Measurements from ENCODE around the gene PRG3.

DNA sequence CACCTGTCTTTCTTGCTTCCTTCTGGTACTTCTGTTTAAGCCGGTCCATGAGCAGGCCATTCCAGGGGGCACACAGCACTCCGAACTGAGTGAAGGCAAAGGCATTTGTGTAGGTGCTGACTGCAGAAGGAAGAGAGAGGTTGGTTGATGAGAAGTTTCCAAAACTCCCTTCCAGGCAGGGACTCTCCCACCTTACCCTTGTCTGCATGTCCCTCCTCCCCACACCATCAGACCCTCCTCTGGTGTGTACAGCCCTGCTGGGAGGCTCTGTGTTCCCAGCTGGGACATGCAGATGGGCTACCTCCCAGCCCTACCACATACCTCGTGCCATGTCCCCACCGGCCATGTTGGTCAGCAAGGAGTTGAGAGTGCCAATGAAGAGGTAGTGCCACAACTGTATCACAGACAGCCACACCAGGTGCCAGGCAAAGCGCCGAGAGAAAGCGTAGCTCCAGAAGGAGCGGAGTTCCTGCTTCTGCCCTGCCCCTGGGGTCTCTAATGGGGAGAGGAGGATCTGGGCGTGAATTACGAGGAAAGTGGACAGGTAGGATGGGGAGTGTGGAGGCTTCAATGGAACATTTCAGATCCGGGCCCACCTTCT lies 33.8 kb upstream of the PRG3 start:
- TF ChIP-seq CREB1 (IDR thresholded peaks at IDR 0.05), result no peak
- TF ChIP-seq CREB1 (CRISPR knock-in tag; IDR thresholded peaks at IDR 0.05), result no peak
- TF ChIP-seq, protein P1, sequence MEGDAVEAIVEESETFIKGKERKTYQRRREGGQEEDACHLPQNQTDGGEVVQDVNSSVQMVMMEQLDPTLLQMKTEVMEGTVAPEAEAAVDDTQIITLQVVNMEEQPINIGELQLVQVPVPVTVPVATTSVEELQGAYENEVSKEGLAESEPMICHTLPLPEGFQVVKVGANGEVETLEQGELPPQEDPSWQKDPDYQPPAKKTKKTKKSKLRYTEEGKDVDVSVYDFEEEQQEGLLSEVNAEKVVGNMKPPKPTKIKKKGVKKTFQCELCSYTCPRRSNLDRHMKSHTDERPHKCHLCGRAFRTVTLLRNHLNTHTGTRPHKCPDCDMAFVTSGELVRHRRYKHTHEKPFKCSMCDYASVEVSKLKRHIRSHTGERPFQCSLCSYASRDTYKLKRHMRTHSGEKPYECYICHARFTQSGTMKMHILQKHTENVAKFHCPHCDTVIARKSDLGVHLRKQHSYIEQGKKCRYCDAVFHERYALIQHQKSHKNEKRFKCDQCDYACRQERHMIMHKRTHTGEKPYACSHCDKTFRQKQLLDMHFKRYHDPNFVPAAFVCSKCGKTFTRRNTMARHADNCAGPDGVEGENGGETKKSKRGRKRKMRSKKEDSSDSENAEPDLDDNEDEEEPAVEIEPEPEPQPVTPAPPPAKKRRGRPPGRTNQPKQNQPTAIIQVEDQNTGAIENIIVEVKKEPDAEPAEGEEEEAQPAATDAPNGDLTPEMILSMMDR (CRISPR knock-in tag; IDR thresholded peaks at IDR 0.05), result no peak
- no peak for TF ChIP-seq PAF1 (CRISPR knock-in tag; IDR thresholded peaks at IDR 0.05)
- TF ChIP-seq EZH2 (conservative IDR thresholded peaks at IDR 0.05; ENCODE audit: low read depth, low read length), result no peak
- TF ChIP-seq TCF7 (IDR thresholded peaks at IDR 0.05; ENCODE audit: low read depth), result no peak
- no peak for TF ChIP-seq ZSCAN29 (CRISPR knock-in tag; conservative IDR thresholded peaks at IDR 0.05)
- TF ChIP-seq POLR2A (IDR thresholded peaks at IDR 0.05; ENCODE audit: insufficient read depth in 1 of 2, low read depth in 2 of 2, low read length in 2 of 2), result no peak
- no peak for TF ChIP-seq PTBP1 (IDR thresholded peaks at IDR 0.05; ENCODE audit: low read depth, low read length, poor library complexity, severe bottlenecking)

Measured in HepG2 (cell line).